HG03064 (cell line): ENCODE results near the gene MREG.
"Not testable (repeated sequence)": the region's sequence is repeated elsewhere in the genome, so short reads cannot be mapped to it uniquely, and the experiment has no call there.

Experiments
- ATAC-seq: cut with Tn5 transposase; IDR thresholded peaks from one replicate; pipeline ENCODE4 v1.9.1; 2021; ENCODE audit warnings: low read depth; ENCODE audit not compliant: unreplicated experiment

MREG gene

DNA sequence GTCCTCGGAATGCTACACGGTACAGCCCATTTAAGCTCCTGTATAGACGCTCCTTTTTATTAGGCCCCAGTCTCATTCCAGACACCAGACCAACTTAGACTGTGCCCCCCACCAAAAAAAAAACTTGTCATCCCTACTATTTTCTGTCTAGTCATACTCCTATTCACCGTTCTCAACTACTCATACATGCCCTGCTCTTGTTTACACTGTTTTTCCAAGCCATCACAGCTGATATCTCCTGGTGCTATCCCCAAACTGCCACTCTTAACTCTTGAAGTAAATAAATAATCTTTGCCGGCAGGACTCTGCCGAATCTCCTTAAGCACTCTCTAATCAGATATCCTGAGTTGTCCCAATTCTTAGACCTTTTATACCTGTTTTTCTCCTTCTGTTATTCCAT, 86.4 kb downstream of the MREG start:
- not testable (repeated sequence) for ATAC-seq

DNA sequence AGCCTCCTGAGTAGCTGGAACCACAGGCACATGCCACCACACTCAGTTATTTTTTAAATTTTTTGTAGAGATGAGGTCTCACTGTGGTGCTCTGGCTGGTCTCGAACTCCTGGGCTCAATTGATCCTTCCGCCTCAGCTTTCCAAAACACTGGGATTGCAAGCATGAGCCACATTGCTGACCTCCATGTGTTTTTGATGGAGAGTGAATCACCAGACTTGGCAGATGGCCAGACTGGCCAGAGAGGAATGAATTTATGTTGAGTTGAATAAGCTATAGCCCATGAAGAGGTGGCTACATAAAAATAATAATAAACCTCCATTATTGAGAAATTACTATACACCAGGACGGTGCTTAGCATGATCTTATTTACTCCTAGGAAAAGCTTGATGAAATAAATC, 91.5 kb downstream of the MREG start:
- no peak for ATAC-seq

DNA sequence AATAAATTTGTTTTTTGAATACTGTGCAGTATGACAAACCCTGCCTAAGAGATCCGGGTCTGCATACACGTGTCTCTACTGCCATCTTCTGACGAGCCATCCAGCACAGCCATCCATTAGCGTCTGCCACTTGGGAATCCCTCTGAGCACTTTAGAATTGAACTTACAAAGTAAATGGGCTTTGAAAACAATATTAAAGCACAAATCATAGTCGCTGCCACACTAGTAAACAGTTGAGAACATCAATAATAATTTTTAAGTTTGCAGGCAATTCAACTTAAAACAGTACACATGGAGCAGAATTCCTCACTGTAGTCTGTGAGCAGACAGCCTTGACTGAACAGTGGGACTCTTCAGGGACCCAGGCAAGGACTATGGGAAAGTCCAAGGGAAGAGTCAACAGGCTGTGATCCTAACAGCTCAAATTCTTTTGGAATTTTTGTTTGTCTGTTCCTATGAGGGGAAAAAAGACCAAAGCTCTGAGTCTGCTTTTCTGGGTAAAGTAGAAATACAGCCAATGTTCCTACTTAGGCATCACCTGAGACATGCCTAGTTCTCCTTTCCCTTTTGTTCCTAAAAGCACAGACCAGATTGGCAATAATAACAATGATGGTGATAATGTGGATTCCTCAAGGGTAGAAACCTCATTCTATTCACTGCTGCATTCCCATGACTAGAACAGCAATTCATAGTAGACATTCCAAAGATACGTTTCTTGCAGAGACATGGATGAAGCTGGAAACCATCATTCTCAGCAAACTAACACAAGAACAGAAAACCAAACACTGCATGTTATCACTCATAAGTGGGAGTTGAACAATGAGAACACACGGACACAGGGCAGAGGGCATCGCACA, 92.9 kb downstream of the MREG start:
- ATAC-seq: peak; percentile 48

DNA sequence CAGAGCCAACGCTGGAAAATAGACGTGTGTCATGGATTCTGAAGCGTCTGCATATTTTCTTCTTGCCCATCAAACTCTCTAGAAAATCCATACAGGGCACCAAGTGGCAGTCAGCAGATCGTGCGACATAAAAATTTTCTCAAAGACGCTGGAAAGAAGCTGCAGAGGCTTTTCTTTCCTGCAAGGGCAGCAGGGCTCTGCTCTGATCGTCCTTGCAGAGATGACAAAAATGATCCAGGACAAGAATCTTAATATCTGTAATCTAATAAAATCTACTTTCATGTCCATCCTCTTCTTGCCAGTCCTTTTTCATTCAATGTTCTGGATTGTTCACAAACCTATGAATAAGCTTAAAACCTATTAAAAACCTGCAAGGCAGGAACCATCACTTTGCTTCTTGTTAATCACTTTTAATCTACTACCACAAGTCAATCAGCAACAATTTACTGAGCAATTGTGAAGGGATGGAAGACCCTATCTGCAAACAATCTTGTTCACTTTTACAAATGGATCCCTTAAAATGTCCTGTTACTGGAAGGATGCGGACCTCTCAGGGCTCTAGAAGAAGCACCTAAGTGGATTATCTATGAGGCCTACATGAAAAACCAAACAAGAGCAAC, 93.6 kb downstream of the MREG start:
- no peak for ATAC-seq

DNA sequence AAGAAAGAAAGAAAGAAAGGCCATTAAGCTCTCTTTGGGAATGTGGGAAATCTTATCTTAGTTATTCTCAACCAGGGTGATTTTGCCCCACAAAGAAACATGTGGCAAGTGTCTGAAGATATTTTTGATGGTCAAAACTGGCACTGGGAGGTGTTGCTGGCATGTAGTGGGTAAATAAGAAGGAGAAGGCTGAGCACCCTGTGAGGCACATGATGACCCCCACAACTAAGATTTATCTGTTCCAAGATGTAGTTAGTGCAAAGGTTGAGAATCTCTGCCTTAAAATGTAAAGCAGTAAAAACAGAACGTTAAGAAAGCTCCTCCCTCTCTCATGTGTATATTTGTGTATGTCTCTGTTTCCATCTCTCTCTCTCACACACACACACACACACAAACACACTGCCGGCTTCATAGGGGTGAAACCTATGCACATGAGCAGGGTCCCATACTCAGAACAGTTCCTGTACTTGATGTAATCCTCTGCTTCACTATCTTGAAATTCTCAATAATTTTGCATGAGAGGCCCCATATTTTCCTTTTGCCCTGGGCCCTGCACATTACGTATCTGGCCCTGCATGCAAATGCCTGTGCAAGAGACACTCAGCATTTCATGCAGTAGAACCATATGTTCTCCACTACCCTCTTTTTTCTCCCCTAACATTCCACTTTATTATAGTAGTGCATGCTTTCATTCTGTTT, 94.3 kb downstream of the MREG start:
- no peak for ATAC-seq

DNA sequence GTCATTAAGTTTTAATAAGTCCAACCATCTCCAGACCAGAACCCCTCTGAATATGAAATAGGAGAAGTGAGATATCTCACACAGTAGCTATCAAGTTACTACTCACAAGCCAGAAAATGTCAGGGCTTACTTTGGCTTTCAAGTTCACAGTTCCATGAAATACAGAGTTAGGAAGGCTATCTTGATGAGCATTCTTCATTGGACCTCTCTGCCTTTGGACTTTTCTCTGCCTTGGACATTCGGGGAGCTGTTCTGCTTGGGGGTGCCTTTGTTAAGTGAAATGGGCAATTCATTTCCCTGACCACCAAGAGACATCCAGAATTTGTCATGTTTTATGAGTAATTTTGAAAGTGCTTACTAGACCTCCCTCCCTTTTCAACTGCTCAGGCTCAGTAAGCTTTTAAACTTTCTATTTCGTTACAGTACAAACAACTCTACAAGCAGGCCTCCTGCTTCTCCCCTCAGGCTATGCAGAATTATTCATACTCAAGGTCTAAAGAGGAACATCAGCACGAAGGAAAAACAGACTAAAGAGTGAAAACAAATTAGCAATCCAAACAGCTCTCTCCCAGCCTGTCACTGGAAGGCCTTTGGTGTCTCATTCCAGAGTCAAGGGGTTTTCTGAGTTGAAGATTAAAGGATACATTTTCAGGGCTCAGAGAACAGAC, 95.3 kb downstream of the MREG start:
- ATAC-seq: peak; percentile 83

DNA sequence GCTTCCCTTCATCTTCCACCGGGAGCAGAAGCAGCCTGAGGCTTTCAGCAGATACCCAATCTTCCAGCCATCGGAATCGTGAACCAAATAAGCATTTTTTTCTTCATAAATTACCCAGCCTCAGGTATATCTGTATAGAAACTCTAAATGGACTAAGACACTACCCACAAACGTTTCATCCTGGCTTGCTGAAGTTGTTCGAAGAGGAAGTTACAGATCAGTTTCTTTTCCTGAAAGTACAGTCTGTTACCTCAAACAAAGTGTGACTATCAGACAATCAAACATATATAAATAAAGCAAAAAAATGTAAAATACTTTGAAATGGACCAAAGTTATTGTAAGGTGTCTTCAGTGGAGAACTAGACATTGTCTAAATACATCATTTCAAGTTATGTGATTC, 97.9 kb downstream of the MREG start:
- no peak for ATAC-seq

DNA sequence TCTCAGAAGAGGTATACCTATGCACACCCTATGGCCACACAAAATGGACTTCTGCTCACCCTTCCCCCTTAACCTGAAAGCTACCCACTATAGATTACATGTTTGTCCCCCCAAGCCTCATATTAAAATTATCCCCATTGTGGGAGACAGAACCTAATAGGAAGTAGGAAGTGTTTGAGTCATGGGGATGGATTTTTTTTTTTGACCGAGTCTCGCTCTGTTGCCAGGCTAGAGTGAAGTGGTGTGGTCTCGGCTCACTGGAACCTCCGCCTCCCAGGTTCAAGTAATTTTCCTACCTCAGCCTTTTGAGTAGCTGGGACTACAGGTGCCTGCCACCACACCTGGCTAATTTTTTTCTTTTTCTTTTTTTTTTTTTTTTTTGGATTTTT, 98.6 kb downstream of the MREG start:
- ATAC-seq: no peak

DNA sequence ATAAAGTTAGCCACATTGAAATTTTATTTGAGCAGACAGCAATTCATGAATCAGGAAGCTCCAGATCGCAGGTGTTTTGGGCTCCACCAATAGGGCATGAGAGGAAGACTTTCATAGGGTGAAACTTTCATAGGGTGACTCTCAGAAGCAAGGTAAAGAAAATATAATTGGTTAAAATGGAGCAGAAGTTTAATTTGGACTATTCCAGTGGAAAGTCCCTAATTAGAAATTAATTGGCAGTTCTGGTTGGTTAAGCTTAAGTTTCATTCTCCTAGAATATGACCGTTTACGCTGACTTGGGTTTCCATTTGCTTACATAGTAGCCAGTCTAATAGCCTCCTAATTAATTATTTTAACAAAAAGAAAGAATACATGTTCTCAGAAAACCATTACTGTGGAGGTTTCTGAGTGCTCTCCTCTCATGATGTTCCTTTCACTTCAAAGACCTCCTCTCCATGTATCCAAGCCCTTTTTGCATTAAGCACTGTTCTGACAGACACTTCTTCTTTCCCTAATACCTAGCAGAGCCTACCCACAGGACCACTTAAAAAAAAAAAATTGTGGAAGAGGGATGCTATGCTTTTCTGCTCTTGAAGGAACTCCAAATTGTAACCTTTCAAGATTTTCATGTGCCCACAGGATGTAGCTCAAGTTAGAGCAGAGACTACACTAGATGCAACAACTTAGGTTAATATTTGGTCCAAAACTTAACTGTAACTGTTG, 99.1 kb downstream of the MREG start:
- no peak for ATAC-seq

DNA sequence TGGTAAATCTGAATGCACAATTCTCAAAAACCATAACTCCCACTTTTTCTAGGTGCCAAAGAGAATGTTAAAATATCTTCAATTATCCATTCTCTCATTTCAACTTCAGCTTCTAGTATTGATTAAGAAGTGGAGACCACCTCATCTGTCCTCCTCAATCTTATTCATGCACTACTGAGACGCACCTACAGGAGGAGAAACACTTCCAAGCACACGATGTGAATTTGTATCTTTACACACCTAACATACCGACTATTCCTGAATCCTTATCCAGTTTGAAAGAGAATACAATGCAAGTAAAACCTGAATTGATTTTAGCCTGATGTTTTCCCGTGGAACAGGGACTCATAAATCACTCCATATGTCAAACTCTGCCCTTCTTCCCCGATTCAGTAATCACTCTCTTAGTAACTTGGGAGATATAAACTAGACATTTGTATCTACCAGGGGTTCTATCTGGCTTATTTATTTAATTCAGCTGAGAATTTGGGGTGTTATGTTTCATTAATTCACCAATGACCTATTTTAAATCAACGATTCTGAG, 101.0 kb downstream of the MREG start:
- no peak for ATAC-seq

DNA sequence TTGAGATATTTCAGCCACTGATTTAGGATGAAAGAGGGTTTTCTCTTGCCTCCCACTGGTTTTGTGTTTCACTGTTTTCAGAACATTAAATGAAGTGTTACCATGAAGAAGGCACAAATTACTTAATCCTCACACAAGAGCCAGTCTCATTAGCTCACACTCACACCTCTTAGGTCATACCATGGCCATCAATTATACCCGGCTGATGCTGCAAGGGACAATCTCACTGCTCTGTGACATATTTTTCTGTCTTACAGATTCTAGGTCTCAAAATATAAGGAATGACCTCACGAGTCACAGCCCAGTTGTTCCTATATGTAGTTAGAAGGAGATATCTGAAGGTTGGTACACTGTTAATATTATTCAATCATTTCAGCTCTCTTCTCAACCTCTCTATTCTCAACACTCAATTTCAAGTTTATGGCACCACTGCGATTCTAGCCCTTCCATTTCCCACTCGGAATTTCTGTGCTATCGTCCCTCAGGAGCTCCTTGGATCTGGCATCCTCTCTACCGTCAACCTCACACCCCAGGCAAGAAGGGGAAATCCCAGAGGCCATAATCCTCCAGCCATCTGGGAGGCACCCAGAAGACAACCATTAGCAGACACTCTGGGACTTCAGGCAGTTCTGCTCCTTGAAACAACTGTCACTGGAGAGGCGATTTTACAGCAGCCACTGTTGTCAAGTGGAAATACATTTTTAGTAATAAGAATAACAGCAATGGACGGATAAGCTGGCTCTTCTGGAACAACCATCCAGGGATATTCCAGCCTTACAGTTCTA, 101.9 kb downstream of the MREG start:
- ATAC-seq: no peak

DNA sequence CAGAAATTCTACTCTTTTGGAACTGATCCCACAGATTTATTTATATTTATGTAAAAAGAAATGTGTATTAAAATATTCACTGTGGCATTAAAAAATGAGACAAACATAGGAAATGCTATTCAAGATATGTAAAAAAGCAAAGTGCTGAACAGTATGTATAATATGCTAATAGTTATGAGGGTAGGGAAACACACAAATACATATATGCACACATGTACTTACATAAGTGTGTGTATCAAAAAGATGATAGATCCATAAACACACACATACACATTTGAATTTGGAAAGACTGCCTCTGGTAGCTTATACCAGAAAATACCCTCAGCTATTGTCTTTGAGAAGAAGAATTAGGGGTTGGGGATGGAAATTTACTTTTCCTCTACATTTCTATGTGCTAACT, 103.2 kb downstream of the MREG start:
- ATAC-seq: no peak

DNA sequence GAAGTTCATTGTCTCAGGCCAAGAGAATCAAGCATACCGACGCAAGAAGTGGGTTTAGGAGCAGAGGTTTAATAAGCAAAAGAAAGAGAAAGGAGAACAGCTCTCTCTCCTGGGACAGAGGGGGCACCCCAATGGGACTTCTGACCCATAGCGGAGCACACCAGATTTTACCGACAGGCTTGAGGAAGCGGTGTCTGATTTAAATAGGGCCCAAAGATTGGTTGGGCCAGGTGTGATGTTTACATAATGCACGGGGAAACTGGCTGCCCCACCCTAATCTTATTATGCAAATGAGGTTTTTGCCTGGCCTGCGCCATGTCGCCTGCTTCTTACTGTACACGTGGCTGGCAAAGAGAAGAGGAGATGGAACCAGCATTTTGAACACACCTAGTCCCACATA, 106.2 kb downstream of the MREG start:
- no peak for ATAC-seq

DNA sequence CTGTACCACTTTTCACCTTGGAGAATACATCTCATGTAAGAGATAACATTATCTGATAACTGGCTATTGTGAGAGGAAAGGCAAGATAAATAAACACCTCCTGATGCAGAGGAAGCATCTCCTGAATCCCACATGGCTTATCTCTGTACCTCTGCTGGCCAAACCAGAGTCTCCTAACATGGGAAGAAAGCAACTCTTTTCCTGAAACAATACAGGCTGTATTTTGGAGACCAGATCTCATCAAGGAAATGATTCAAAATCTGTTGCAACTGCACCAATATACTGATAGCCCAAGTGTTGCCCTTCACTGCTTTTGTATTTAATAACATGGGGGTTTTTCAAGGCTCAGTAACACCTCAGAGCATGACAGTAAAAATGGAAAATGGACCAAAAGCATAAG, 106.9 kb downstream of the MREG start:
- ATAC-seq: no peak

DNA sequence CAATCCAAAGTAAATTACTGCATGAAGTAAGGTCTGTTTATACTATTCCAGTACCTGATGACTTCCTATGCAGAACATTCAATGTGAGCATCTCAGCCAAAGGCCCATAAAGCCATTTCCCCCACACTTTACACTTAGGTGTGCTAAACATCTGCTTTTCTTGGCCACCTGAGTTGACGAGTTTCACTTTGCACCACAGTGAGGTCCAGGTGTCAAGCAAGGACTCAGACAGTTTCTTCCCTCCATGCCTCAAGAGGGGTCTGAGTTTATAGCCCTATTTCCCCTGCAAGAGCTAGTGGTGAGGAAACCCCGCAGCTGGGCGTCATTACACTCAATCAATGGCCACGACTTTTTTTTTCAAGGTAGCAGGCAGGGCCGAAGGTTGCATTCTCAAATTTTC, 107.7 kb downstream of the MREG start:
- ATAC-seq: no peak

DNA sequence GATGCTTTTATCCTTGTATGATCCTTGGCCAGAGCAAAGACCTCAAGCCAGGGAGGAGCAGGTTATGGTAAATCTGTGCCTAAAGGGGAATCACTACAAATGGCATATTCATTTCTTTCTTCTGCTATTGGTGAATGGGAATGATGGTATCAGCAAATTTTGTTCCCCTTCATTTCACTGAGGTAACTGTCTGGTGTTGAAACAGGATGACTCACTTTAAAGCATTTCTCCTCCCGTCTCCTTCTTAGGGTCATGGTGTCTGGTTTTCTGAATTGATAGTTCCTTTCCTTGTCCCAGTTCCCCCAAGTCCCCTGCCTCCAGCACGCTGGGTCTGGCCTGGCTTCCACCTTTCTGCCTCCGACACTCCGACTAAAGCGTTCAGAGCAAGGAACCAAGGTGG, 109.2 kb downstream of the MREG start:
- no peak for ATAC-seq

DNA sequence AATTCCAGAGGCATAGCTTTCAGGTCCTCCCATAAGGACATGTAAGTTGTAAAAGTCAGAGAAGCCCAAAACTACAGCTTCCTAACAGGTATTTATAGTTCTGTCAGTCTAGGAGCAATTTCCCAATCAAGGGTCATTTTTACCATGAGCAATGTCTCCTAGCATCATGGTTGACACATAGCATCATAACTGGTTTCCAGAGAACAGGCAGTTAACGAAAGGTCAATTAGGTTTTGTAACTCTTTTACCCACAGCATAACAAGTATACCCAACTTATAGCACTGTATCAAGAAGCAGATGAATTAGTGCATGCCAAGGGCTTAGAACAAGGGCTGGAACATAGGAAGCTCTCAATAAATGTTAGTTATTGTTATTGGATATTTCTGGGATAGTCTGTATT, 110.1 kb downstream of the MREG start:
- no peak for ATAC-seq

DNA sequence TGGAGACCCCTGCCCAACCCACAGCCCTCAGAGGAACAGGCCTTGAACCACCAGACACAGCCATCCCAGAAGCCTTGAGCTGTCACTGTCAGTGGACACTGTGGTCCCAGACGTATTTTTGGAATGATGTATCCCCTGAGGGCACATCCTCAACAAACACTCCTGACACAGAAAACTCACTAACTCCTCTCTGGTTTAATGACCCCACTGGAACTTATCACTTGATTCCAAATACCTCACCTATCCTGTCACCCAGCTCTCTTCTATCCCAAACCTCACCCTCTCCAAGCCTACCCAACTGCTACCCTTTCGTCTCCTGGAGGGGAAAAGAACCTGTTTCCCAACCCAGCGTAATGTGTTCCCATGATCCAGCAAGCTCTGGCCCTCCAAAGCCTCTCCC, 111.6 kb downstream of the MREG start:
- ATAC-seq: no peak

DNA sequence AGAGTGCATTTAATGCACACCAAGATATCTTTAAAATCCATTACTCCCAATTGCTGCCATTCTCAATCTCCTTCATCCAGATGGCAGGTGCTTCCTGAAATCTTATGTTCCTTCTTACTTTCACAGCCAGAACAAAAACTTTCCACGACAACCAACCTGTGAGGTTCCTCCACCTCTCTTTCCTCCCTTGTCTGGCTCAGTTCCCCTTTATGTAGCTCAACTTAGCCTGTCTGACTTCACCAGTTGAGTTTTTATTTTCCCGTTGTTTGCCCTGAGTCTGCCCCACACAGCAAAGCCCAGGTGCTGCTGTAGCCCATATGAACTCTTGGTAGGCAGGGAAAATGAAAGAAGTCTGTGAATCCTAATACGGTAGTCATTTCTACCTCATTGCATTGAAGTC, 112.5 kb downstream of the MREG start:
- no peak for ATAC-seq

DNA sequence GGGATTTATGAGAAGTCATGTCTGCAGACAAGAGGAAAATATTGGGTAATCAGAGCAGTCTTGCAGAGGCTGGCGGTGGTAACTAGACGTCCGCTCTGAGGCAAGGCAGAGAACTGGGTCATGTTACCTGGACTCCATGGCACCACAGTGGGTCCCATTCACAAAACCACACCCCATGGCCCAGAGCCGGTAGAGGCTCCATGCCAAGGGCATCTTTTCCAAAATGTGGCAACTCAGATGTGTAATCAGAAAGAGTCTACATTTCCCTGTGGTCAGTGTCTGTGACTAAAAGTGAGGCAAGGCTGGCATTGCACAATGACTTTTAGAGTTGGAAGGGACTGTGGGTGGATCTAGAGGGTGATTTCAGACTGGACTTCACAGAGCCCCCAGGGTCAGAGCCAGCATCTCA, 113.1 kb downstream of the MREG start:
- no peak for ATAC-seq
